Measurements from ENCODE around the gene NUDT14. TPM values are rescaled to one million over a fixed set of nuclear protein-coding genes. Genes with fewer than 3 reads are reported as not detected.

NUDT14 gene
- total RNA-seq, 1 donor from 2014 or later: 59.1 TPM

DNA sequence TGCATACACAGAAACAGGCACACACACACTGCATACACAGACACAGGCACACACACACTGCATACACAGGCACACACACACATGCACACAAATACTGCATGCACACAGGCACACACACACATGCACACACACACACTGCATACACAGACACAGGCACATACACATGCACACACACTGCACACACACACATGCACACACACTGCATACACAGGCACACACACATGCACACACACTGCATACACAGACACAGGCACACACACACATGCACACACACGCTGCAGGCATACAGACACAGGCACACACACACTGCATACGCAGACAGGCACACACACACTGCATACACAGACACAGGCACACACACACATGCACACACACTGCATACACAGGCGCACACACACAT is 34.5 kb upstream of the NUDT14 start:
- no peak for ATAC-seq
- peaks cover 45% of the 10 kb centered on the region for H3K36me3 ChIP-seq
- no peak overlapping the region for H3K27ac ChIP-seq
- H3K4me1 ChIP-seq: no peaks in the 10 kb centered on the region
- H3K9me3 ChIP-seq: no peaks in the 10 kb centered on the region
- H3K27me3 ChIP-seq: no peaks in the 10 kb centered on the region
- intact Hi-C loops (cut with DNase I): no loop called here
- TF ChIP-seq, protein P1, sequence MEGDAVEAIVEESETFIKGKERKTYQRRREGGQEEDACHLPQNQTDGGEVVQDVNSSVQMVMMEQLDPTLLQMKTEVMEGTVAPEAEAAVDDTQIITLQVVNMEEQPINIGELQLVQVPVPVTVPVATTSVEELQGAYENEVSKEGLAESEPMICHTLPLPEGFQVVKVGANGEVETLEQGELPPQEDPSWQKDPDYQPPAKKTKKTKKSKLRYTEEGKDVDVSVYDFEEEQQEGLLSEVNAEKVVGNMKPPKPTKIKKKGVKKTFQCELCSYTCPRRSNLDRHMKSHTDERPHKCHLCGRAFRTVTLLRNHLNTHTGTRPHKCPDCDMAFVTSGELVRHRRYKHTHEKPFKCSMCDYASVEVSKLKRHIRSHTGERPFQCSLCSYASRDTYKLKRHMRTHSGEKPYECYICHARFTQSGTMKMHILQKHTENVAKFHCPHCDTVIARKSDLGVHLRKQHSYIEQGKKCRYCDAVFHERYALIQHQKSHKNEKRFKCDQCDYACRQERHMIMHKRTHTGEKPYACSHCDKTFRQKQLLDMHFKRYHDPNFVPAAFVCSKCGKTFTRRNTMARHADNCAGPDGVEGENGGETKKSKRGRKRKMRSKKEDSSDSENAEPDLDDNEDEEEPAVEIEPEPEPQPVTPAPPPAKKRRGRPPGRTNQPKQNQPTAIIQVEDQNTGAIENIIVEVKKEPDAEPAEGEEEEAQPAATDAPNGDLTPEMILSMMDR (IDR thresholded peaks at IDR 0.05): no peak
- no peak for DNase-seq
- no peak overlapping the region for H3K4me3 ChIP-seq

- Histone ChIP-seq H3K4me3 (no peak overlapping the region), H3K27me3 (no peaks in the 10 kb centered on the region), H3K36me3 (peaks cover 46% of the 10 kb centered on the region), H3K4me1 (no peaks in the 10 kb centered on the region), H3K9me3 (no peaks in the 10 kb centered on the region), H3K27ac (no peak overlapping the region)
- intact Hi-C loops (cut with DNase I): no loop called here
- ATAC-seq (no peak), DNase-seq (no peak)
- TF ChIP-seq, protein P1 (IDR thresholded peaks at IDR 0.05): no peak
These were observed 33.3 kb upstream of the NUDT14 start for GRCh38 chr14:105214324-105214915.

GRCh38 chr14:105213361-105213760 is 32.2 kb upstream of the NUDT14 start:
- Histone ChIP-seq H3K27ac (no peak overlapping the region), H3K36me3 (peaks cover 36% of the 10 kb centered on the region), H3K27me3 (no peaks in the 10 kb centered on the region), H3K4me1 (no peaks in the 10 kb centered on the region), H3K4me3 (no peak overlapping the region), H3K9me3 (no peaks in the 10 kb centered on the region)
- intact Hi-C loops (cut with DNase I): no loop called here
- TF ChIP-seq, protein P1 (IDR thresholded peaks at IDR 0.05): no peak
- DNase-seq (no peak), ATAC-seq (no peak)

GRCh38 chr14:105212541-105213300 is 31.6 kb upstream of the NUDT14 start:
- TF ChIP-seq, protein P1 (IDR thresholded peaks at IDR 0.05): no peak
- Histone ChIP-seq H3K4me1 (no peaks in the 10 kb centered on the region), H3K9me3 (no peaks in the 10 kb centered on the region), H3K27ac (no peak overlapping the region), H3K36me3 (peaks cover 34% of the 10 kb centered on the region), H3K27me3 (no peaks in the 10 kb centered on the region), H3K4me3 (no peak overlapping the region)
- no peak for DNase-seq
- intact Hi-C loops (cut with DNase I): no loop called here
- no peak for ATAC-seq

DNA sequence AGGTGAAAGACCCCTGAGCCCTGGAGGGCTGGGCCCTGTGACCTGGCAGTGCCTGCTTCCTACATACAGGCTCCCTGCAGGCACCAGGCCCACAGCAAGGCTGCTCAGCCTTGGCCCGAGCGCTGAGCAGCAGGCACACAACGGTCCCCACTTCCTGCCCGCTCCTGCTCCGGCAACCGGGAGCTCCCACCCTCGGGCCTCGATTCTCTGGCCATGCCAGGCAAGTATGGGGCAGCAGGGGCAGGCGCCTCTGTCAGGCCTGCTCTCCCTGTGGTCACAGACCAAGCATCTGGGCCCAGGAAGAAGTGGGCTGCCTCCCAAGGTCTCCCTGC is 30.6 kb upstream of the NUDT14 start:
- no peak for DNase-seq
- intact Hi-C loops (cut with DNase I): no loop called here

More for the DNA sequence above, 30.6 kb upstream of the NUDT14 start:
- ATAC-seq: no peak
- Histone ChIP-seq H3K36me3 (peaks cover 26% of the 10 kb centered on the region), H3K27me3 (no peaks in the 10 kb centered on the region), H3K9me3 (no peaks in the 10 kb centered on the region), H3K4me1 (no peaks in the 10 kb centered on the region), H3K4me3 (no peak overlapping the region), H3K27ac (no peak overlapping the region)
- TF ChIP-seq, protein P1 (IDR thresholded peaks at IDR 0.05): no peak
